Neural progenitor cell (in vitro differentiated cells): ENCODE data around the gene GDF10.

Source experiments
- EZH2 ChIP-seq: fragments of 200-600 bp; sonication (generic); IDR thresholded peaks from 2 replicates; pipeline ENCODE4 v1.6.1; 2017; ENCODE audit warnings: antibody characterized with exemption, mild to moderate bottlenecking, moderate library complexity
- EZH2phosphoT487 ChIP-seq: fragments of 200-600 bp; sonication (generic); IDR thresholded peaks from 2 replicates; pipeline ENCODE4 v1.6.1; 2017; ENCODE audit warnings: antibody characterized with exemption
- TF ChIP-seq, protein P1 (sequence below): fragments of 200-600 bp; sonication (generic); IDR thresholded peaks from 2 replicates; pipeline ENCODE4 v1.5.1; 2017; ENCODE audit warnings: antibody characterized with exemption, mild to moderate bottlenecking

DNA sequence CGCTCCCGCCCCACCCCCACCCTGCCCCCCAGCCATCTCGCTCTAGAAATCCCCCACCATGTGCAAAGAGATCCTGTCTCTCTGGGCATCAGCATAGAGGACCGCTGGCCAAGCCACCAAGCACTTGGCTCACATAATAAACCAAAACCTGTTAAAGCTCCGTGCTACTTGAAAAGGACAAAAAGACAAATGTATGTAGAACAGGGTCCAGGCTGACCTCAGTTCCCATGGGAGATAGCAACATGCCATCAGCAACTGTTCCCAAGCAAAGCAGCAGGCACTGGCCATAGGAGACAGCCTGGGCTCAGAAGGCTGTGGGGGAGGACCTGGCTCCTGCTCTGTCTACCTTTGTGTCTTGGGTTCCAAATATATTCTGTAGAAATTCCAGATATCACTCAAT lies 38.4 kb upstream of the GDF10 start:
- TF ChIP-seq EZH2phosphoT487 (no peak), EZH2 (no peak)
- TF ChIP-seq, protein P1, sequence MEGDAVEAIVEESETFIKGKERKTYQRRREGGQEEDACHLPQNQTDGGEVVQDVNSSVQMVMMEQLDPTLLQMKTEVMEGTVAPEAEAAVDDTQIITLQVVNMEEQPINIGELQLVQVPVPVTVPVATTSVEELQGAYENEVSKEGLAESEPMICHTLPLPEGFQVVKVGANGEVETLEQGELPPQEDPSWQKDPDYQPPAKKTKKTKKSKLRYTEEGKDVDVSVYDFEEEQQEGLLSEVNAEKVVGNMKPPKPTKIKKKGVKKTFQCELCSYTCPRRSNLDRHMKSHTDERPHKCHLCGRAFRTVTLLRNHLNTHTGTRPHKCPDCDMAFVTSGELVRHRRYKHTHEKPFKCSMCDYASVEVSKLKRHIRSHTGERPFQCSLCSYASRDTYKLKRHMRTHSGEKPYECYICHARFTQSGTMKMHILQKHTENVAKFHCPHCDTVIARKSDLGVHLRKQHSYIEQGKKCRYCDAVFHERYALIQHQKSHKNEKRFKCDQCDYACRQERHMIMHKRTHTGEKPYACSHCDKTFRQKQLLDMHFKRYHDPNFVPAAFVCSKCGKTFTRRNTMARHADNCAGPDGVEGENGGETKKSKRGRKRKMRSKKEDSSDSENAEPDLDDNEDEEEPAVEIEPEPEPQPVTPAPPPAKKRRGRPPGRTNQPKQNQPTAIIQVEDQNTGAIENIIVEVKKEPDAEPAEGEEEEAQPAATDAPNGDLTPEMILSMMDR, result no peak
